Measurements from ENCODE around the gene MBTPS1.

The MBTPS1 gene

DNA sequence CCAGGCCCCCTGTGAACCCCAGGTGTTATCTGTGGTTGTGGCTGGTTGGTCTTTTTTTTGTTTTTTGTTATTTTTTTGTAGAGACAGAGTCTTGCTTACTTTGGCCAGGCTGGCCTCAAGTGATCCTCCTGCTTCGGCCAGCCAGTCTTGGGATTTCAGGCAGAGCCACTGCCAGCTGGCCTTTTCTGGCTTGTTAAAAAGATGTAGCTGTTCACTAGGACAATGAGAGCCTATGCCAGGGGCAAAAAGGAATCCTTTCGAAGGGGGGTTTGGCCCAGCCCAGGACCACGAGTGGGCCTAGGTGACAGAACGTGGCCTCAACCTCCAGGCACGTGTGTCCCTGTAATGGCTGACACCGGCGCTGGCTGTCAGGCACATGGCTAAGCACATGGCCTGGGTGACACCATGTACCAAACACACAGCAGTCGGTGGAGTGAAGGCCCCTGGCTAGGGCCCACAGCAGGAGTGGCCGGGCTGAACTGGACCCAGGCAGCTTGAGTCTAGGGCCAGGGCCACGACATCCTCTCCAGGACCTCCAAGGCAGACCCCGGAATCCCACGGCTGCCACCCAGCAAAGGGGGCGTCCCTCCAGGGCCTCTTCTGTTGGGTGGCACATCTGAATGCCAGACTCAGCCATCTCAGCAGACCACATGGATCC lies 67.2 kb downstream of the MBTPS1 start:
- in situ Hi-C loops (cut with HindIII; ENCODE audit: low pct_unique_long_range_greater_than_20kb, low sequenced_read_pairs) = no loop called here
- TF ChIP-seq JUND (IDR thresholded peaks at IDR 0.05; ENCODE audit: low read depth) = no peak
- no peak for DNase-seq (ENCODE audit: low read depth in 1 of 2, low spot score in 1 of 2)

DNA sequence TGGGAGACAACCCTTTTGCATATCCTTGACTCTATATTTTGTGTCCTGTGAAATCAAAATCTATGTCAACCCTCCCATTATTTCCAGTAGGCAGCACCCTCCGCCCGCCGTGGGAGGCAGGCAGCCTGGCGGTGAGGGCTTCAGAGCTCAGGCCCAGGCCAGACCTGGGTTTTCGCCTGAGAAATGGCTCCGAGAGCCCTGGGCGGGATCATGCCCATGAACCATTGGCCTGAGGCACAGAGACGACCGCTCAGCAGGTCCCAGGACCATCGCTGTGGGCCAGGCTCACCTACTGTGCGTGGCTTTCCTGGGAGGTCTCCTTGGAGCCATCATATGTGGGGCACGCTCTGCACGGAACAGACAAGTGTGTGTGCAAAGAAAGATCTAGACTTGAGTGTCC lies 67.9 kb downstream of the MBTPS1 start:
- DNase-seq (ENCODE audit: low read depth in 1 of 2, low spot score in 1 of 2) = no peak
- in situ Hi-C loops (cut with HindIII; ENCODE audit: low pct_unique_long_range_greater_than_20kb, low sequenced_read_pairs) = no loop called here
- TF ChIP-seq JUND (IDR thresholded peaks at IDR 0.05; ENCODE audit: low read depth) = no peak

DNA sequence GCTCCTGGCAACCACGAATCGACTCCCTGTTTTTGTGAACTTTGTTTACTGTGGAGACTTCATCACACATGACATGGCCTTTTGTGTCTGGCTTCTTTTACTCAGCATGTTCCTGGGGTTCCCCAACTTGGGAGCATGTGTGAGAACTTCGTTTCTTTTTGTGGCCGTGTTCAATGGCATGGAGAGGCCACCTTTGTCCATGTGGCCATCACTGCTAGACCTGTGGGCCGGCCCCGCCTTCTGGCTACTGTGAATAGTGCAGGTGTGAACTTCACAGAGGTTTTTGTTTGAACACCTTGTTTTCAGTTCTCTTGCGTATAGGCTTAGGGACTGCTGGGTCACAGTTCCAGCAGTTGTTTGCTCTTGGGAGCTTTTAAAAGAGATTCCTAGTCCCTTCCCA lies 68.5 kb downstream of the MBTPS1 start:
- peak; percentile 55 to 80 for DNase-seq (ENCODE audit: low read depth in 1 of 2, low spot score in 1 of 2)
- no peak for TF ChIP-seq JUND (IDR thresholded peaks at IDR 0.05; ENCODE audit: low read depth)
- in situ Hi-C loops (cut with HindIII; ENCODE audit: low pct_unique_long_range_greater_than_20kb, low sequenced_read_pairs) = no loop called here

DNA sequence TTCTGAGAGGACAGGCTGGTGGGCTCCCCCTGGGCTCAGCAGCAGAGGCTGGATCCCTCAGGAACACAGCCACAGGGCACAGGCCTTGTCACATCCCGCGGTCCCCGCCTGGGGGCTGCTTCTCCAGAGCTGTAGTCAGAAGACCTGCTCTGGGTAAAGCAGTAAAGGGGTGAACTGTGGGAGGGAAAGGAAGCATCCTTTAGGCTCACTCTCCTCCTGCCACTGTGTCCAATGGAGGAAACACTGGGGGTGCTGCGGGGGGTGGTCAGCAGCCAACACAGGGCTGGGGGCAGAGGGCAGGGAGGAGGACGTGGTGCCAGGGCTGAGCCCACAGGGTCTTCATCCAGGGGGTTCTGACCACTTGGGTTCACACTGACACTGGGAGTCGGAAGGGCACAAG lies 69.1 kb downstream of the MBTPS1 start:
- no peak for TF ChIP-seq JUND (IDR thresholded peaks at IDR 0.05; ENCODE audit: low read depth)
- in situ Hi-C loops (cut with HindIII; ENCODE audit: low pct_unique_long_range_greater_than_20kb, low sequenced_read_pairs) = no loop called here
- DNase-seq (ENCODE audit: low read depth in 1 of 2, low spot score in 1 of 2) = no peak

DNA sequence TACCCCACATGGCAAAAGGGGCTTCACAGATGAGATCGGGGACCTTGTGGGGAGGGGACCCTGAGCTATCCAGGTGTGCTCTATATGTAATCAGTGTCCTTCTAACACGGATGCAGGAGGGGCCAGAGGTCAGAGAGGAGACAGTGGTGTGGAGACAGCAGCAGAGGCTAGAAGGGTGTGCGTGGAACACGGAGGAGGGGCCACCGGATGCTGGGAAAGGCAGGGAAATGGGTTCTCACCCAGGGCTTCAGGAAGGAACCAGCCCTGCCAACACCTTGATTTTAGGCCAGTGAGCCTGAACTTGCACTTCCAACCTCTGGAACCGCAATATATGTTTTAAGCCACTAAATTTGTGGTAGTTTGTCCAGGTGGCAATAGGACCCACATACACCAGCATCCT lies 69.5 kb downstream of the MBTPS1 start:
- DNase-seq (ENCODE audit: low read depth in 1 of 2, low spot score in 1 of 2) = no peak
- TF ChIP-seq JUND (IDR thresholded peaks at IDR 0.05; ENCODE audit: low read depth) = no peak
- in situ Hi-C loops (cut with HindIII; ENCODE audit: low pct_unique_long_range_greater_than_20kb, low sequenced_read_pairs) = no loop called here

DNA sequence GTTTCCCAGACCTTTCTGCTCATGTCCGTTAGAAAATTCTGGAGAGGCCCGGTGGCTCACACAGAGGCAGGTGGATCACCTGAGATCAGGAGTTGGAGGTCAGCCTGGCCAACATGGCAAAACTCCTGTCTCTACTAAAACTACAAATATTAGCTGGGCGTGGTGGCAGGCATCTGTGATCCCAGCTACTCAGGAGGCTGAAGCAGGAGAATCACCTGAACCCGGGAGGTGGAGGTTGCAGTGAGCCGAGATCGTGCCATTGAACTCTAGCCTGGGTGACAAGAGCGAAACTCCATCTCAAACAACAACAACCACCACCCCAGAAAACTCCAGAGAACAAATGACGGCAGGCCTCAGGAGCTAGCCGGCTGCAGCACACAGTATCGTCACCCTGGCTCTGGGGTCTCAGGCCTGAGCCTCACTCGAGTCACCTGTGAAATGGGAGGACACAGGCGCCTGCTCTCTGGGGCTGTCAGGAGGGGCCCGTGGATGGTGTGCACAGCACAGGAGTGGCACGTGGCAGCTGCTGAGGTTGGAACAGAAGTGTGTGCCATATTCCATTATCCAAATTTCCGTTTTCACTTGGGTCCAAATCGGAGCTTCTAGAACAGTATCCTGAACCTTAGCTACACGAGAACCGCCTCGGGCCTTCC lies 70.8 kb downstream of the MBTPS1 start:
- in situ Hi-C loops (cut with HindIII; ENCODE audit: low pct_unique_long_range_greater_than_20kb, low sequenced_read_pairs) = no loop called here
- TF ChIP-seq JUND (IDR thresholded peaks at IDR 0.05; ENCODE audit: low read depth) = no peak
- no peak for DNase-seq (ENCODE audit: low read depth in 1 of 2, low spot score in 1 of 2)

DNA sequence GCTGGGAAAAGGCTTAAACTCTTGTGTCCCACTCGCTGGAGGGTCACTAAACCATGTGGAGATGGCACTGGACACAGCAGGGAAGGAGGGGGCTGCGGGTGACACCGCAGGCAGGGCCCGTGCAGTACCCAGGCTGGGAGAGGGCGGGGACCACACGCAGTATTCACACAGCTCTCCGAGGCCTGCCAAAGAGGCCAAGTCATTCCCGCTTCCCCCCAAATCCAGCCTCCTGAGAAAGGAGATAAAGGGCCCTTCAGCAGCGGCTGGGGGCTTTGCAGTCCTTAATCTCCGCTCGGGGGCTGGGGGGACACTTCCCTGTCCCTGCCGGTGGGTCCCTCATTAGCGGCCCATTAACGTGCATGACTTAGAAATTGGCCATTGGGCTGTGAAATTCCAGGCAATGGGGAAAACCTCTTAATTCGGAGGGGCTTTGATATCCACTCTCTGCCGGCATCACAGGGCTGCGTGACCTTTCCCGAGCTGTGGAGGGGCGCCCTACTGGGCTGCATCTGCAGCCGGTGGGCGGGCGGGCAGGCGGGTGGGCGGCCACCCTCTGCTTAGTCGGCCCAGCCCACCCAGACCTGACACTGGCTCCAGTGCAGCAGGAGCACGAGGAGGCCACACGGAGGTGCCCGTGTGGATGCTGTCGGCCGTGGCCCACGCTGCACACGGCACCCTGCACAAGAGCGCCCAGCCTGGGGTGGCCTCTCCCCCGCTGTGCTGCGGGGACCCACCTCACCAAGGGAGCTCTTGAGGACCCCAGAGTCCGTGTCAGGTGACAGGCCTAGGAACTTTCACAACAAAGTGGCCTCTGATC lies 71.5 kb downstream of the MBTPS1 start:
- TF ChIP-seq JUND (IDR thresholded peaks at IDR 0.05; ENCODE audit: low read depth) = no peak
- no peak for DNase-seq (ENCODE audit: low read depth in 1 of 2, low spot score in 1 of 2)
- in situ Hi-C loops (cut with HindIII; ENCODE audit: low pct_unique_long_range_greater_than_20kb, low sequenced_read_pairs) = no loop called here

DNA sequence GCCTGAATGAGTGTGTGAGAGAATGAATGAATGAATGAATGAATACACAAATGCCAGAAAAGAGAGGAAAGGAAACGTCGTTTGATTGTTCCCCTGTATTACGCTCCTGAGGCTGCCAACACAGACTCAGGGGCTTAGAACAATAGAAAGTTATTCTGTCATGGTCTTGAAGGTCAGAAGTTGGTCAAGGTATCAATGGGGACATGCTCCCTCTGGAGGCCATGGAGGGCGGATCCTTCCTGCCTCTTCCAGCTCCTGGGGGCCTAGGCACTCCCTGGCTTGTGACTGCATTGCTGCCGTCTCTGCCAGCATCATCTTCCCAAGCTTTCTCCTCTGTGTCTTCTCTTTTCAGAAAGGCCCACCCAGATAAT lies 72.6 kb downstream of the MBTPS1 start:
- in situ Hi-C loops (cut with HindIII; ENCODE audit: low pct_unique_long_range_greater_than_20kb, low sequenced_read_pairs) = no loop called here
- peak; percentile 55 to 71 for DNase-seq (ENCODE audit: low read depth in 1 of 2, low spot score in 1 of 2)
- TF ChIP-seq JUND (IDR thresholded peaks at IDR 0.05; ENCODE audit: low read depth) = no peak

DNA sequence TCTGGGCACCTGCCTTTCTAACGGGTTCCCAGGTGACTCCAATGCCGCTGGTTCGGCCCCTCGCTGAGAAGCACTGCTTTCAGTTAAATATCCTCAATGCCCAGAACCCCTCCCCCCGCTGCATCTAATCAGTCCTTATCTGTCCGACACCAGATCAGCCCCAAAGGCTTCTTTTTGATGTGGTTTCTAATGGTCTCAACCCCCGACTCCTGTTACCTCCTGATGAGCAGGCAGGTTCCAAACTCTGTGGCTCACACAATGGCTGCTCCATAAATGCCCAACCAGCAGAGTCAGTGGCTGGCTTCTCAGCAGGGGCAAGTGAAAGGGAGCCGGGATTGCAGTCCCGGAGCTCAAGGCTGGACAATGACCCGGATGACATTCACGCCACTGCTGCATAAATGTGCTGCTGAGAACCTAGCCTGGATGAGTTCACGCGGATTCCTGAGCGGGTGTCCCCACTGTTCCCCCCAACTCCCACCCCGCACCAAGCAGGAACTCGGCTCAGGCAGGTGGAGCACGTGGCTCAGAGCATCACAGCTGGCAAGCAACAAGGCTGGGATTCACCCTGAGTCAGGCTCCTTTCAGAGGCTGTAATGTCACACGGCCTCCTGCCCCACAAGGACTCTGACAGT lies 73.1 kb downstream of the MBTPS1 start:
- in situ Hi-C loops (cut with HindIII; ENCODE audit: low pct_unique_long_range_greater_than_20kb, low sequenced_read_pairs) = no loop called here
- no peak for TF ChIP-seq JUND (IDR thresholded peaks at IDR 0.05; ENCODE audit: low read depth)
- DNase-seq (ENCODE audit: low read depth in 1 of 2, low spot score in 1 of 2) = no peak

DNA sequence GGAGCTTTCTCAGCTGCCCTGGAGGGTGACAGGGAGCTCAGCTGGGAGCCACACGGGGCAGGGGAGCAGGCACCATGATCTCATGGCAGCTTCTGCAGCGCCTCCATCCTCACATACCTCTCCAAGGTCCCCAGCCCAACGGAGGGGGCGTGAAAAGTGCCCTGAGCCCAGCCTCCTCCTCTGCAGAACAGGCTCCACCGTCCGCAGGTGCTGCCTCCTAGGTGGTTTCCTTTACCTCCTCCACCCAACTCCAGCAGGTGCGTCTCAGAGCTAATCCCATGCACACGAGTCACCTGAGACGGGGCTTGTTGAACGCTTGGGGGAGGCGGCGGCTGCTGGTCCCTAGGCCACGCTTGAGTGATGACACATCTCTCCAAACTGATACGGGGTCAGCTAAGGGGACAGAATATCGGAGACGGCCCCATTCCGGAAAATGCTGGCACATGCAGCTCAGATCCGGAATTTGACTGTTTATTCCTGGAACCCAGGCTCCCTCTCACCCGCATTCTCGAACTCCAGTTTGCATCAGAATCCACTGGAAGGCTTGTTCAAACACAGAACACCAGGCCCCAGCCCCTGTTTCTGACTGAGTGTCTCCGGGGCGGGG lies 73.8 kb downstream of the MBTPS1 start:
- DNase-seq (ENCODE audit: low read depth in 1 of 2, low spot score in 1 of 2) = peak in 1 of 2 experiments; percentile 20
- TF ChIP-seq JUND (IDR thresholded peaks at IDR 0.05; ENCODE audit: low read depth) = no peak
- in situ Hi-C loops (cut with HindIII; ENCODE audit: low pct_unique_long_range_greater_than_20kb, low sequenced_read_pairs) = no loop called here

DNA sequence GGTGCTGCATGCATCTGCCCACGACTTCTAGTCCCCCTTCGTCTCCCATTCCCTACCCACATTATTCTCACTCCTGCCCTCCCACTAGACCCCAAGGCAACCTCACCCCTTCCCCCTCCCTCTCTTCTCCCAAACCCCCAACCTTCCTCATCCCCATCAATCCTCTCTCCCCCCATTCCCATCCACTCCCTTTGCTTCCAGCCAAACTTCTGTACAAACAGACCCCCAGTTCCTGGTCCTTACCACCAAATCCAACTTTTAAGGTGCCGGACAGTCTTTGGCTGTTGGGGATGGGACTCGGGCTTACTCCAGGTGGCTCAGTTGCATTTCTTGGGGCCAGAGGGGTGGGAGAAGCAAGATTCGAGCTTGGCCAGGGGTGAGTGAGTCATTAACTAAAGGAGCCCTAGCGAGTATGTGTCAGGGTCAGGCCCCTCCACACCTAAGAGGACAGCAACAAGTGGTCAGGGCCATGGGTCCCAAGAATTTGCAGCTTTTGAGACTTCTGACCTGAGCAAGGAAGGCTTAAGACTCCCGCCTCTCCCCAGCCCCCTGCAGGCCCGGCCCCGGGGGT lies 74.3 kb downstream of the MBTPS1 start, which contains the start of gene SLC38A8:
TSS of gene SLC38A8 (minus strand) at position 488 of the 571 bp plus-strand sequence. CDS start 638 bp downstream, outside the sequence.
- no peak for TF ChIP-seq JUND (IDR thresholded peaks at IDR 0.05; ENCODE audit: low read depth)
- in situ Hi-C loops (cut with HindIII; ENCODE audit: low pct_unique_long_range_greater_than_20kb, low sequenced_read_pairs) = no loop called here
- DNase-seq (ENCODE audit: low read depth in 1 of 2, low spot score in 1 of 2) = no peak

DNA sequence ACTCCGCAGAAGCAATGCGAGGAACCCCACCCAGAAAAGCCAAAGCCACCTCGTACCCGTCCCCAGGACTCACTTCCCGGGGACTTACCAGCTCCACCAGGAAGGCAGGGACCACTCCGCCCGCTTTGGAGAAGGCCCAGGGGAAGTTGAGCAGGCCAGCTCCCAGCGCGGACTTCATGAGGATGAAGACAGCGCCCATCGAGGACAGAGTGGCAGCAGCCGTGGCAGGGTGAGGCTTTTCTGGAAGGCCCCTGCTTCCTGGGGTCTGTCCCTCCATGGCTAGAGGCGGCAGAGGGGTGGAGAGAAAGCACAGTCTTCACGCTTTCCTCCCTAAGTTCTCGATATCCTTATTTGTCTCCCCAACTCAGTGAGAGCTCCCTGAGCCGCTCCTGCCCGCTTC lies 74.9 kb downstream of the MBTPS1 start:
- no peak for TF ChIP-seq JUND (IDR thresholded peaks at IDR 0.05; ENCODE audit: low read depth)

More for the DNA sequence above, 74.9 kb downstream of the MBTPS1 start:
- in situ Hi-C loops (cut with HindIII; ENCODE audit: low pct_unique_long_range_greater_than_20kb, low sequenced_read_pairs) = no loop called here
- DNase-seq (ENCODE audit: low read depth in 1 of 2, low spot score in 1 of 2) = no peak
